Right atrium auricular region (tissue), 2 donors: ENCODE measurements around the gene MOB3C. TPM values are rescaled to one million over a fixed set of nuclear protein-coding genes. Genes with fewer than 3 reads are reported as not detected.

Experiments
- DNase-seq: peaks from one replicate; pipeline ENCODE4 v3.0.0-alpha.2; 2019; ENCODE audit warnings: low spot score
- H3K27ac ChIP-seq, 2 donors: fragments of 200-600 bp; sonication (generic); 1 replicate in 1 of 2; 2 replicates in 1 of 2; pipeline ENCODE4 v1.5.1; 2016 to 2019
- H3K27me3 ChIP-seq, 2 donors: fragments of 200-600 bp; sonication (generic); one replicate each; pipeline versions ENCODE4 v1.5.1 to v1.6.0; 2017 to 2019
- H3K36me3 ChIP-seq: fragments of 200-600 bp; sonication (generic); one replicate; pipeline ENCODE4 v1.5.1; 2016
- H3K4me1 ChIP-seq, 2 donors: fragments of 200-600 bp; sonication (generic); one replicate each; pipeline versions ENCODE4 v1.5.1 to v1.6.0; 2017 to 2019
- H3K4me3 ChIP-seq, 2 donors: fragments of 200-600 bp; sonication (generic); 1 replicate in 1 of 2; 2 replicates in 1 of 2; pipeline ENCODE4 v1.5.1; 2017 to 2019; ENCODE audit warnings: mild to moderate bottlenecking in 1 of 2, moderate library complexity in 1 of 2
- H3K9me3 ChIP-seq, 2 donors: fragments of 200-600 bp; sonication (generic); one replicate each; pipeline ENCODE4 v1.5.1; 2019
- total RNA-seq, 2 donors: library from RNA; depleted of rRNA; stranded (reverse); fragments of >200 nt; gene quantifications; one replicate each; pipeline ENCODE4 v1.1.0, GENCODE V29; 2016
- TF ChIP-seq, protein P1 (sequence below), 2 donors: fragments of 200-600 bp; sonication (generic); IDR thresholded peaks; one replicate each; pipeline ENCODE4 v1.5.1; 2019; ENCODE audit warnings: antibody characterized with exemption in 2 of 2

Gene MOB3C
- total RNA-seq, 2 donors from 2014 or later: 7.9 to 14.5 TPM

GRCh38 chr1:46582972-46583371 is 33.6 kb downstream of the MOB3C start:
- Histone ChIP-seq H3K4me1 (no peaks in the 10 kb centered on the region), H3K9me3 (no peaks in the 10 kb centered on the region), H3K27ac (no peak overlapping the region), H3K4me3 (no peak overlapping the region), H3K27me3 (no peaks in the 10 kb centered on the region), H3K36me3 (peaks cover 68% of the 10 kb centered on the region)
- TF ChIP-seq, protein P1, sequence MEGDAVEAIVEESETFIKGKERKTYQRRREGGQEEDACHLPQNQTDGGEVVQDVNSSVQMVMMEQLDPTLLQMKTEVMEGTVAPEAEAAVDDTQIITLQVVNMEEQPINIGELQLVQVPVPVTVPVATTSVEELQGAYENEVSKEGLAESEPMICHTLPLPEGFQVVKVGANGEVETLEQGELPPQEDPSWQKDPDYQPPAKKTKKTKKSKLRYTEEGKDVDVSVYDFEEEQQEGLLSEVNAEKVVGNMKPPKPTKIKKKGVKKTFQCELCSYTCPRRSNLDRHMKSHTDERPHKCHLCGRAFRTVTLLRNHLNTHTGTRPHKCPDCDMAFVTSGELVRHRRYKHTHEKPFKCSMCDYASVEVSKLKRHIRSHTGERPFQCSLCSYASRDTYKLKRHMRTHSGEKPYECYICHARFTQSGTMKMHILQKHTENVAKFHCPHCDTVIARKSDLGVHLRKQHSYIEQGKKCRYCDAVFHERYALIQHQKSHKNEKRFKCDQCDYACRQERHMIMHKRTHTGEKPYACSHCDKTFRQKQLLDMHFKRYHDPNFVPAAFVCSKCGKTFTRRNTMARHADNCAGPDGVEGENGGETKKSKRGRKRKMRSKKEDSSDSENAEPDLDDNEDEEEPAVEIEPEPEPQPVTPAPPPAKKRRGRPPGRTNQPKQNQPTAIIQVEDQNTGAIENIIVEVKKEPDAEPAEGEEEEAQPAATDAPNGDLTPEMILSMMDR (IDR thresholded peaks at IDR 0.05): no peak
- DNase-seq: no peak

- no peaks in the 10 kb centered on the region for H3K27me3 ChIP-seq
- H3K4me1 ChIP-seq: no peaks in the 10 kb centered on the region
- DNase-seq: no peak
- H3K9me3 ChIP-seq: no peaks in the 10 kb centered on the region
- H3K36me3 ChIP-seq: peaks cover 78% of the 10 kb centered on the region
- H3K27ac ChIP-seq: no peak overlapping the region
- TF ChIP-seq, protein P1 (IDR thresholded peaks at IDR 0.05): no peak
- no peak overlapping the region for H3K4me3 ChIP-seq
These were observed 34.7 kb downstream of the MOB3C start for GRCh38 chr1:46581681-46582455.

- DNase-seq: no peak
- Histone ChIP-seq H3K4me3 (no peak overlapping the region), H3K36me3 (peaks cover 81% of the 10 kb centered on the region), H3K27me3 (no peaks in the 10 kb centered on the region), H3K4me1 (no peaks in the 10 kb centered on the region), H3K27ac (no peak overlapping the region), H3K9me3 (no peaks in the 10 kb centered on the region)
- TF ChIP-seq, protein P1 (IDR thresholded peaks at IDR 0.05): no peak
These were observed 36.3 kb downstream of the MOB3C start for GRCh38 chr1:46580140-46580903.

DNA sequence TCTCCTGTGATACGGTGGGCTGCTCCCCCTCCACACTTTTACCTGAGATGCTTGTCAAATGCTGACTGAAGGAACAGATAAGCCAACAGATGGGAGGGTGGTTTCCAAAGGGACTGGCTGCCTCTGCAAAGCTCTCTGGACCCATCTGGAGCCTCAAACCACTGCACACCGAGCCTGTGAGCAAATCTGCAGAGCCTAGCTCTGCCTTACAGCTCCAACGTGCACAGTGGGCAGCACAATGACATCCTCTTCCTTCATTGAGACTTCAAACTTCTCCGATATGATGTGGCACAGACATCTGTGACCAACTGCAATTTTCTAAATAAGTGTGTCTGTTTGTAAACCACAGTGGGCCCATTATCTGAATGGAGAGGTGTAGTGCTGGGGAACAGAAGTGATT is 38.9 kb downstream of the MOB3C start:
- Histone ChIP-seq H3K4me1 (peaks cover 0 to 13% of the 10 kb centered on the region in 2 donors), H3K36me3 (peaks cover 62% of the 10 kb centered on the region), H3K27ac (no peak overlapping the region), H3K4me3 (no peak overlapping the region), H3K27me3 (no peaks in the 10 kb centered on the region), H3K9me3 (no peaks in the 10 kb centered on the region)
- TF ChIP-seq, protein P1 (IDR thresholded peaks at IDR 0.05): no peak
- DNase-seq: no peak

- peaks cover 51% of the 10 kb centered on the region for H3K36me3 ChIP-seq
These were observed 40.0 kb downstream of the MOB3C start for GRCh38 chr1:46576596-46576995.

More at GRCh38 chr1:46576596-46576995, 40.0 kb downstream of the MOB3C start:
- TF ChIP-seq, protein P1 (IDR thresholded peaks at IDR 0.05): no peak
- H3K4me3 ChIP-seq: no peak overlapping the region
- DNase-seq: no peak
- peak overlapping the region in 1 of 2 donors; percentile 26 for H3K27ac ChIP-seq
- no peaks in the 10 kb centered on the region for H3K9me3 ChIP-seq
- H3K4me1 ChIP-seq: peaks cover 0 to 22% of the 10 kb centered on the region in 2 donors
- H3K27me3 ChIP-seq: no peaks in the 10 kb centered on the region
